Stimulated activated CD8-positive, alpha-beta memory T cell treated with anti-CD3 and anti-CD28 coated beads, Interleukin-4, amount 100 ng/mL, for 24 hours (primary cell): Measurements from ENCODE around the gene EML4.

ENCODE experiments used
- DNase-seq: peaks from one replicate; pipeline ENCODE4 v3.0.0-alpha.2; 2020; ENCODE audit warnings: low read depth

Gene EML4

DNA sequence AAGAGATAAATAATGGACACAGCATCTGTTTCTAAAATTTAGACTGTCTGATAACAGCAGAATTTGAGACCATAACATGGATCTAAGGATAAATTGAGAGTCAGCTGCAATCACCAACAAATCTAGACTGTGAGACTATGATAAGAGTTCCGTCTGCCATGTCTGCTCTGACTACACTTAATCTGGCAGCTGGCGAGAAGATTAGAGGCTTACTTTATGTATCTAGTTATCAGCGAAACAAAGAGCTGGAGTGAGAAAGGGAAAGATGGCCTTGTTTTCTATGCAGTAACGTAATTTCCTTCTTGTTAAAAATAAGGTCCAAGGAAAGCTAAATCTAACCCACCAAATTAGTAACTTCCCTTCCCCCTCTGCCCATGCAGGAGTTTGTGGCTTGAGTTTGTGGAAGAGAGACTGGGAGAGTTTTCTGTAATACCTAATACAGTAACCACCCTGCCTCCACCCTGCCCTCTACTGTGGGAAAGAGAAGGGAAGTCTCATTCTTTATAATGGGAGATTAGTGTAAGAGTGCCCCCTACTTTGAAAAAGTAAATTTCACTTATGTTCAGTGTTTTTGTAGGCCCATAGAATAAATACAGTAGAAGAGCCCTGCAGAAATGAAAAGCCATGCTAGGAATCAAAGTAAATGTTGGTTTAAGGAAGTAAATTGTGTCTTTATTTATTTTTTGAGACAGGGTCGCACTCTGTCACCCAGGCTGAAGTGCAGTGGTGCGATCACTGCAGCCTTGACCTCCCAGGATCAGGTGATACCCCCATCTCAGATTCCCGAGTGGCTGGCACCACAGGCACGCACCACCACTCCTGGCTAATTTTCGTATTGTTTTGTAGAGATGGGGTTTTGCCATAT, 27.5 kb downstream of the EML4 start:
- no peak for DNase-seq

DNA sequence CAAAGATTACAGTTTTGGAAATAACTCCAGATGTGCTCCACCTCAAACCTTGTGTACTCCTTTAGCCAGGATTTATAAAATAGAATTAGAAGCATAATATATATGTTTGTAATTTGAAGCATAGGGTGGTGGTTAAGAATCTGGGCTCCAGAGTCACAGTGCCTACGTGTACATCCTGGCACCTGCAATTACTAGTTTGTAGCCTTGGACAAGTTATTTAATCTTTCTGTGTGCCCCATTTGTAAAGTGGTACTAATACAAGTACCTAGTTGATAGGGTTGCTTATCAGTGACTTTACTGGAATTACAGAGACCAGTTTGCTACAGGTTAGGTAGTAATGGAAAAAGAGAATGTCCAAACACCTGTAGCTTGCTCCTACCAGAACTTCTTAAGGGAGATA, 28.6 kb downstream of the EML4 start:
- DNase-seq: no peak

DNA sequence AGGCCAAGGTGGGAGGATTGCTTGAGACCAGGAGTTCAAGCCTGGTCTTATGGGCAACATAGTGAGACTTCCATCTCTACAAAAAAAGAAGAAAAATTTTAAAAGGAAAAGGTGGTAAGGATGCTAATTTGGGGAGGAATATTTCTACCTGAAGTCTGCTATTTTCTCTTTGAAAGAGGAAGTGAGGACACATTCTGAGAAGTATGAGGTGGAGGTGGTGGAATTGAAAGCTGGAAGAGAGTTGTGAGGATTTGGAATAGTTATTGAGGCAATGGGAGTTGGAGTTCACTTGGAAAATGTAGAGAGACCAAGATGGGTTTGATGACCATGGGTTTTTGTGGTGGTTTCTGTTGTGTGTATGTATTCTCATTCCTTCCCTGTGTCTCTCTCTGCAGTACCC, 29.3 kb downstream of the EML4 start:
- no peak for DNase-seq

DNA sequence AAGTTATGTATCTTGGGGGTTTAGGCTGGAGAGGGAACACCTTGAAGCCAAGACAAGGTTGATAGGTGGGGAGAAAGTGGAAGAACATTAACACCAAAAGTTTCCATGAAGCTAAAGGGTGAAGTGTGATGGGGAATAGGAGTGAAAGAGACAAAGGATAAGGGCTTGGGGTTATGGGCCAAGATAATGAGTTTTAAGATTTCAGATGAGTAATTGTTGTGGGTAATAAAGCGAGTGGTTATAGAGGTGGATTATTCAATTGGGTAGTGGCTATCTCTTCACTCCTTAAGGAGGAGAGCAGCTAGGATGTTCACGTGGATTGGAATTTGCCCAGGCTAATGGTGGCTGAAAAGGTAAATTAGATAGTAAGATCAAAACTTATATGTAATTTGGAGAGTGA, 29.8 kb downstream of the EML4 start:
- no peak for DNase-seq

DNA sequence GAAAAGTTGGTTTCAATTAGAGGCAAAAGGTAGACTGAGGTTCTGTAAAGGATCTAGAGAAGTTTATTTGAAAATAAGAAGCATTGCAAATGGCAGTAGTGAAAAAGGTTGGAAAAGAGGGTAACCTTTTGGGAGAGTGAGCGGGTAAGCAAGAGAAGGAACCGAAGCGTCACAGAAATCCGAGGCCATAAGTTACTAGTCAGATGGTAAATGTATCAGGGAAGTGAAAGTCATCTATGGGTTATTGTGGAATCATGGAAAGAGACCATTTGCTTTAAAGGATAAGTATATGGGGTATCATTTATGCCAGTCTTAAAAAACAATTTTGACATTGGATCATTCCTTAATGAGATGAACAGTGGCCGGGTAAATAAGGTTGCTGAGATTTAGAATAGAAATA, 30.5 kb downstream of the EML4 start:
- no peak for DNase-seq

DNA sequence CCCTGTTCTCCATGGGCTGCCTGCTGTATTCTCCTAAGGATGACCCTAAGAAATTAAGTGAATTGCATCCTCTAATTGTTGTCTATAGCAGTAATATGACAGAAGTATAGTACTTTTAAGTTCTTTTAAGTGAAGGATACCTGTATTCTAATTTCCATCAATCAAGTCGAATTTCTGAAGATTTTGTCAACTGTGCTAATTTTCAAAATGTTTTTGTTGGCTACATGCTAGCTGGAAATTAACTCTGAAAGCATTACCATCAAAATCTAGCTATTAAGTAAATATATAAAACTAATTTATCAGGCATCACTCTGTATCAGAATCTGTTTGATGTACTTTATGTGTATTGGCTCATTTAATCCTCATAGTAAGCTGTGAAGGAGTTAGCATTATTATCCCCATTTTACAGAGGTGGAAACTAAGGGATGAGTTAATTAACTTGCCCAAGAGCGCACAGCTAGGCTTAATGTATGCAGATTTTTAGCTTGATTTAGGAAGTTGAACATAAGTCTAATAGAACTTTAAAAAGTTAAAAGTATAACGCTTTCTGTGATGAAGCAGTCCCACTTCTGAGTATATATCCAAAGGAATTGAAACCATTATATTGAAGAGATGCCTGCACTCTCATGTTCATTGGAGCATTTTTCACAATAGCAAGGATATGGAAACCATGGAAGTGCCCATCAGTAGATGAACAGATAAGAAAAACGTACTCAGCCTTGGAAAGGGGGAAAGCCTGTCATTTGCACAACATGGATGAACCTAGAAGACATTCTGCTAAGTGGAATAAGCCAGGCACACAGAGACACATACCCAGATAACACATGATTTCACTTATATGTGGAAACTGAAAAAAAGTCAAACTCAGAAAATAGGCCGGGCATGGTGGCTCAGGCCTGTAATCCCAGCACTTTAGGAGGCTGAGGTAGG, 32.0 kb downstream of the EML4 start:
- no peak for DNase-seq

DNA sequence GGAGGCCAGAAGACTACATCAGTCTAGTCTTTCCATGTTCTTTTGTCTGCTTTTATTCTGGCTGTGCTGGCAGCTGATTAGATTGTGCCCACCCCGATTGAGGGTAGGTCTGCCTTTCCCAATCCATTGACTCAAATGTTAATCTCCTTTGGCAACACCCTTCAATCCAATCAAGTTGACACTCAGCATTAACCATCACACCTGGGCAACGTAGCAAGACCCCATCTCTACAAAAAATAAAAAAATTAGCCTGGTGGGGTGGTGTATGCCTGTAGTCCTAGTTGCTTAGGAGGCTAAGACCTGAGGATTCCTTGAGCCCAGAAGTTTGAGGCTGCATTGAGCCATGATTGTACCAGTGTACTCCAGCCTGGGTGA, 33.5 kb downstream of the EML4 start:
- no peak for DNase-seq

DNA sequence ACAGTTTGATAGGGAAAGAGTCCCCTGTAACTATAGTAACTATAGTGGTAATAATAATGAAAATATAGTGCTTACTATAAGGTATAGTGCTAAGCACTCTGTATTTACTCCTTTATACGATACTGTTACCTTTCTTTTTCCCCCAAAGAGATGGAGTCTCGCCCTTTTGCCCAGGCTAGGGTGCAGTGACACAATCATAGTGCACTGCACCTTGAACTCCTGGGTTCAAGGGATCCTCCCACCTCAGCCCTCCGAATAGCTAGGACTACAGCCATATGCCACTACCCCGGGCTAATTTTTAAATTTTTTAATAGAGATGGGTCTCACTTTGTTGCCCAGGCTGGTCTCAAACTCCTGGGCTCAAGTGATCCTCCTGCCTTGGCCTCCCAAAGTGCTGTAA, 34.6 kb downstream of the EML4 start:
- DNase-seq: no peak

DNA sequence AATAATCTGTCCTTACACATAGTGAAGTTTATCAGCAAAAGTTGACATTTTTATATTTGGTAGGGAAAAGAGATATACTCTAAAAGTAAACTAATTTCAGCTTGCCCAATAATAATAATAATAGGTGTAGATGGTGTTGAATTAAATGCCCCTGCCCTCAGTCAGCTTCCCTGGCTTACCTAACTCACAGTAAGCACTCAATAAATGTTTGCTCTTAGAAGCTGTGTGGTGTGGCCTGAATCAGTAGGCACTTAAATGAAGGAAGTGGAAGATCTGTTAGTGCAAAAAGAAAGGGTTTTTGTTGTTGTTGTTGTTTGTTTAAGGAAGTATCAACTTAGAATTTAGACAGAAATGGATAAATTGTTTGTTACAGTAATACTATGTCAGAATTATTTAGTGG, 36.2 kb downstream of the EML4 start:
- DNase-seq: no peak

DNA sequence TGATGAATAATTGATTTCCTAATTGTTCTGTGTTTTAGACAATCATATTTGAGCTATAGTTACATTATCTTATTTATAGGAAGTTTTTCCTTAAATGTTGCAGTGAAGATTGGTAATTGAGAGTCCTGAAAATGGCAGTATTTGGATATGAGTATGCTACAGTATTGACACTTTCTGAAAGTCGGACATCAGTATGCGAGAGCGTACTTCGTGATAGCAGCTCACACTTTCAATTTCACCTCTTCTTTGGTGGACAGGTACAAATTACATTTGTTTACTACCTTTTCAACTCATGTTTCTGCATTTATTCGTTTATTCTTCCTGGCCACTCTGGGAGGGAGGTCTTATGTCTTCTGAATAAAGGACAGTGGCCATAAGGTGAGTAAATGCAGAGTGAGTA, 38.7 kb downstream of the EML4 start:
- DNase-seq: no peak

DNA sequence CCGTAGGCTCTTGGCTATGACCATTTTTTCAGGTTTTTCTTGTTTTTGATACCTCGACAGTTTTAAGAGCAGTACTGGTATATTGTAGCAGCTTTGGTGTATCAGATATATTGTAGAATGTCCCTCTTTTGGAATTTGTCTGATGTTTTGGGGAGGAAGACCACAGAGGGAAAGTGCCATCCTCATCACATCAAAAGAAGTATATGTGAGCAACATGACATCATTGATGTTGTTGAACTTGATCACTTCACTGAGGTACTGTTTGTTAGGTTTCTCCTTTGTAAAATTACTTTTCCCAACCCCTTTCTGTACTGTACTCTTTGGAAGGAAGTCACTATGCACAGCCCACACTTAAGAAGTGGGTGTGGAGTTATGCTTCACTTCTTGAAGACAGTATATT, 41.0 kb downstream of the EML4 start:
- DNase-seq: no peak

DNA sequence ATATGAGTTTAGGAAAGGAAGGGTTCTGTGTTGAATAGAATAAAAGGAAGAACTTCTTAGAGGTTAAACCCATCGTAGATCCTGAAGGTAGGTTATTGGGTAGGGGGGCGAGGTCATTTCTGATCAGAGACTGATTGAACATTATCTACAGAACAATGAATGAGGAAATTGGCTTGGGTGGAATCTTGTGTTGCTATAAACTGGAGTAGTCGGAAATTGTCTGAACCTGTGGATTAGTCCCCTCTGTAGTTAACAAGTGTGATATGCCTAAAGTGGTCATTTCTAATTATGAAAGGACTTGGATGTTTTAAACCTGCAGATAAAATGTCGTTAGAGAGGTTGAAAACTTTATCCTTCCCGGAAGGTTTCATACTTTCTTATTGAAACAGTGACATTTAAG, 42.1 kb downstream of the EML4 start:
- no peak for DNase-seq

DNA sequence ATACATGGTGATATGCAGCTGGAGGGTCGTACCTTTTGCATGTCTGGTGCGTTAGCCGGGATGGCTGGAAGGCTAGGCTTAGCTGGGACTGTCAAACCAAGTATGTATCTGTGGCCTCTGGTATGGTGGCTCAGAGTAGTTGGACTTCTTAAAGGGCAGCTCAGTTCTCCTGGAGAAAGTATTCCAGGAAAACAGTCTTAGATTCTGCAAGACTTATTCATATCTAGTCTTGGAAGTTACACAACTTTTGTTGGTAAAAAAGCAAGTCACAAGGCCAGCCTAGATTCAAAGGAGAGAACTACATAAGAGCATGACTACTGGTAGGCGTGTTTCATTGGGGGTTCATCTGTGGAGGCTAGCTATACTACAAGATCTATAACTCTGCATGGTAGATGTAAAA, 45.5 kb downstream of the EML4 start:
- DNase-seq: no peak

DNA sequence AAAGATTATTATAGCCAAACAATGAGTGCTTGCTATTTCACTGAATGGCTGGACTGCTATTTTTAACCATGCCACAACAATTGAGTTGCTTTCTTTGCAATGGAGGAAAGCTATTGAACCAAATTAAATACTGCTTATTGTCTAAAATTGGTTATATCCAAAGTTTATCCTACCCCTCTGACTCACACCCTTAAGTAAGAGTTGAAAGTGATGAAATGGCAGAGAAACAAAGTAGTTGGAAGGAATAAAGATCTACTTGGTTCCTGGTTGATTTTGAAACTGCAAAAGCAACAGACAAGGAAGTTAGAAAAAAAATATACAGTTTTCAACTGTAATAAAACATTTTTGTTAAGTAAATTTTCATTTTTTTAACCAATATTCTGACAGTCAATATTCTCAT, 47.5 kb downstream of the EML4 start:
- DNase-seq: no peak

DNA sequence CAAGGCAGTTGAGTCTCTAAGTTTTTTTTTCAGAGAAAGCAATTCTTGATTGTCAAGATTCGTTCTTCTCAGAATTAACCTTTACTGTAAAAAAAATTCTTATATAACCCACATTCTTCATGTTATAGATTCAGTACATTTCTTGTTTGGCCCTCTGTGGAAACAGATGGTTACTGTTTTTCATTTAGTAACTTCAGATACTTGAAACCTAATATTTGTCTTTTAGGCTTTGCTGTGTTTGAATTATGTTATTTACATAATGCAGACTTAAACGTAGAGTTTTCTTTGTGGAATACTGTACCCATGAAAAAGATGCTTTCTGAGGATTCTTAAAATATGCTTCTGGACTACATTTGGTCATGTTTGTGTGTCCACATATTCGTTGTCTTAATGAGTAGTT, 48.2 kb downstream of the EML4 start:
- DNase-seq: no peak

DNA sequence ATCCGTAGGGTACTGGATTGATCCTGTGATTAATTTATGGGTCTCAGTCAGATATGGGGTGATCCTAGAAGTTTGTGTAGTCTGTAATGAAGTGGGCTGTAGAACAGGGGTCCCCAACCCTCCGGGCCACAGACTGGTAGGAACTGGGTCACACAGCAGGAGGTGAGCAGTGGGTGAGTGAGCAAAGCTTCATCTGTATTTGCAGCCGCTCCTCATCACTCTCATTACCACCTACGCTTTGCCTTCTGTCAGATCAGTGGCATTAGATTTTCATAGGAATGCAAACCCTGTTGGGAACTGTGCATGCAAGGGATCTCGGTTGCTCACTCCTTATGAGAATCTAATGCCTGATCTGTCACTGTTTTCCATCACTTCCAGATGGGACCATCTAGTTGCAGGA, 48.8 kb downstream of the EML4 start:
- DNase-seq: no peak

DNA sequence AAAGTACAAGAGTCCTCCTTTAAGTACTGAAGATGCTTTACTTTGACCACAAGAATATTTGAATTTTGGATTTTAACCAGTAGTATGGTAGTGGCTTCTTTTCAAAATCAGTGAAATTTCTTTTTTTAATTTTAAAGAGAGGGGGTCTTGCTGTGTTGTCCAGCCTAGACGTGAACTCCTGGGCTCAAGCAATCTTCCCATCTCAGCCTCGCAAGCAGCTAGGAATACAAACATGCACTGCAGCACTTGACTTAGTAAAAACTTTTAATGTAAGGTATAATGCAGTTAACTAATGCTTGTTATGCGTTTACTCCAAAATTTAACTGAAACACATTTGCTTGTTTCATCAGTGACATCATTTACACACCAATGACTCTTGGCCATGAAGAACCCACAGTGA, 49.6 kb downstream of the EML4 start:
- DNase-seq: no peak

DNA sequence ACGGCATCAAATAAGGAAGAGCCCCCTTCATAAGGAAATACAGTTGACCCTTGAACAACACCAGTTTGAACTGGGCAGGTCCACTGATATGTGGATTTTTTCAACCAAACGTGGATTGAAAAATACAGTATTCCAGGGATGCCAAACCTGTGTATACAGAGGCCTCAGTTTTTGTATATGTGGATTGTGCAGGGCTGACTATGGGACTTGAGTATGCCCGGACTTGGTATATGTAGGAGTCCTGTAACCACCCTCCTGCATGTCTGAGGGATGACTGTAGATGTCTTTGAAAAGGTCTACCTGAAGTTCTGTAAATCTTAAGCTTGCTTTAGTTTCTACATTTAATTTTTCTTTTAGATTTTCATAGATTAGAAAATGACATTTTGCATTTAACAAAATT, 50.0 kb downstream of the EML4 start:
- DNase-seq: no peak

DNA sequence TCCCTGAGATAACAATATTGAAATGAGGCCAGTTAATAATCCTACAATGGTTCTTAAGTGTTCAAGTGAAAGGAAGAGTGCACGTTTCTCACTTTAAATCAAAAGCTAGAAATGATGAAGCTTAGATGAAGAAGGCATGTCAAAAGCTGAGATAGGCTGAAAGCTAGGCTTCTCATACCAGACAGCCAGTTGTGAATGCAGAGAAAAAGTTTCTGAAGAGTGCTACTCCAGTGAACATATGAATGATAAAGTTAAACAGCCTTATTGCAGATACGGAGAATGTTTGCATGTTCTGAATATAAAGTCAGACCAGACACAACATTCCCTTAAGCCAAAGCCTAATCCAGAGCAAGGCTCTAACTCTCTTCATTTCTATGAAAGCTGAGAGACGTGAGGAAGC, 51.4 kb downstream of the EML4 start:
- DNase-seq: no peak

DNA sequence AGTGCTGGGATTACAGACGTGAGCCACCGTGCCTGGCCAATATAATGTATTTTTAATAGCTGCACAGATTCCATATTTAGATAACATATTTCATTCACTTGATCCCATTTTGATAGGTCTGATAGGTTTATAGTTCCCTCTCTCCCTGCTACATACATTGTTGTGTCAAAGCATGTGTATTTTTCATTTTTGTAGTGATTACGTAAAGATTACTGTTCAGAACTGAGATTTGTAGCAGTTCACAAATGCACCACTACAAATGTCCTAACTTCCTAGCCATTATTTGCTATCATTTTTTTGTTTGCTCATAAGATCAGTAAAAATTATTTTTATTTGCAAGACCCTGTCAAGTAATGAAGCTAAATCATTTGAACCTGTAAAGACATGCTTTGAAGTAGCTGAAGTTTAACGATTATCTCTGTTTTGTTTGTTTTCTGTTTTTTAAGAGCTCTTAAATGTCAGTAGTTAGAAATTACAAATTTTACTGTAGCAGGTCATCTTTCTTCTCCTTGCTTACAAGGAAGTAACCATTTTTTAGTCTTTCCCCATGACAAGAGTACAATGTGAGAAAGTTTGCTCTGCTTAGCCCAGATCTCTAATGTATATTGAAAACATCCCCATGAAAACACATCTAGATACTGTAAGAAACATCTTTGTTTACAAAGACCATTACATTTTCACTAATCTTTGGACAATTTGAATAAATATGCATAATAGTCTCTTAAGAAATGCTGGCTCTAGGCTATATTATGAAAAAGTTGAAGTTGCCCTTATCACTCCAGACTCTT, 54.1 kb downstream of the EML4 start:
- no peak for DNase-seq

DNA sequence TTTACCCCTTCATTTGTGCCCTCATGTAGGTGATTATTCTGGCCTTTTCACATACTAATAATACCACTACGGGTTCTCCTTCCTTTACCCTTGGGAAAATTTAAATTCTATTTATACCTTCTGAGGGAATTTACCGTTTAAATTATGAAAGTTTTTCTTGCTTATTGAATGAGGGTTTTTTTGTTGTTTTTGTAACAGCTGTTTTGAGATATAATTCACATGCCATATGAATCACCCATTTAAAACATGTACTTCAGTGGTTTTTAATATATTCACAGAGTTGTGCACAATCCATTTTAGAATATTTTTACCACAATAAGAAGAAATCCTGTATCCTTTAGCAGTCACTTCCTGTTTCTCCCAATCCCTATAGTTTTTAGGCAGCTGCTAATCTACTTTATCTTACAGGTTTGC, 54.7 kb downstream of the EML4 start:
- no peak for DNase-seq

DNA sequence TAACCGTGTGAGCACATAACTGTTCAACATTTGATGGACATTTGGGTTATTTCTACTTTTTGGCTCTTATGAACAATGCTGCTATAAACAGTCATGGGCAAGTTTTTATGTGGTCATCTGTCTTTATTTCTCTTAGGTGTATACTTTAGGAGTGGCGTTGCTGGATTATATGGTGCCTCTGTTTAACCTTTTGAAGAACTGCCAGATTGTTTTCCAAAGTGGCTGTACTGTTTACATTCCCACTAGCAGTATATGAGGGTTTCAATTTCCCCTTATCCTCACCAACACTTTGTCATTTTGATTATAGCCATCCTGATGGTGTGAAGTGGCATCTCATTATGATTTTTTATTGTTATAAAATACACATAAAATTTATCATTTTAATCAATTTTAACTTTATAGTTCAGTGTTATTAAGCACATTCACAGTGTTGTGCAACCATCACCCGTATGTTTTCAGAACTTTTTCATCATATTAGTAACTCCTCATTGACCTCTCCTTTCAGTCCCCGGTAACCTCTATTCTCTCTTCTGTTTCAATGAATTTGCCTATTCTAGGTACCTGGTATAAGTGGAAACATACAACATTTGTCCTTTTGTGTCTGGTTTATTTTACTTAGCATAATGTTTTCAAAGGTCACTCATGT, 55.4 kb downstream of the EML4 start:
- DNase-seq: no peak
